Measurements from ENCODE around the gene CCDC85C.

CCDC85C gene

GRCh38 chr14:99572173-99572999, 31.6 kb downstream of the CCDC85C start:
- no peak for DNase-seq (ENCODE audit: low read depth in 2 of 2)

GRCh38 chr14:99571303-99571986, 32.6 kb downstream of the CCDC85C start:
- no peak for DNase-seq (ENCODE audit: low read depth in 2 of 2)

- DNase-seq (ENCODE audit: low read depth in 2 of 2) = no peak
These were observed 33.3 kb downstream of the CCDC85C start for GRCh38 chr14:99570544-99571302.

GRCh38 chr14:99569725-99570543, 34.1 kb downstream of the CCDC85C start:
- no peak for DNase-seq (ENCODE audit: low read depth in 2 of 2)

- no peak for DNase-seq (ENCODE audit: low read depth in 2 of 2)
These were observed 35.1 kb downstream of the CCDC85C start for GRCh38 chr14:99568567-99569560.

GRCh38 chr14:99566390-99567354, 37.3 kb downstream of the CCDC85C start:
- DNase-seq (ENCODE audit: low read depth in 2 of 2) = no peak

GRCh38 chr14:99566009-99566389, 38.0 kb downstream of the CCDC85C start:
- DNase-seq (ENCODE audit: low read depth in 2 of 2) = no peak

- no peak for DNase-seq (ENCODE audit: low read depth in 2 of 2)
These were observed 38.6 kb downstream of the CCDC85C start for GRCh38 chr14:99565383-99565782.

GRCh38 chr14:99564926-99565259, 39.1 kb downstream of the CCDC85C start:
- DNase-seq (ENCODE audit: low read depth in 2 of 2) = no peak

GRCh38 chr14:99564256-99564925, 39.6 kb downstream of the CCDC85C start:
- DNase-seq (ENCODE audit: low read depth in 2 of 2) = no peak

- no peak for DNase-seq (ENCODE audit: low read depth in 2 of 2)
These were observed 40.3 kb downstream of the CCDC85C start for GRCh38 chr14:99563749-99564129.

GRCh38 chr14:99562856-99563748, 40.9 kb downstream of the CCDC85C start:
- DNase-seq (ENCODE audit: low read depth in 2 of 2) = no peak

- DNase-seq (ENCODE audit: low read depth in 2 of 2) = no peak
These were observed 42.1 kb downstream of the CCDC85C start for GRCh38 chr14:99561864-99562263.

- no peak for DNase-seq (ENCODE audit: low read depth in 2 of 2)
These were observed 42.9 kb downstream of the CCDC85C start for GRCh38 chr14:99560922-99561683.

GRCh38 chr14:99560403-99560802, 43.6 kb downstream of the CCDC85C start:
- no peak for DNase-seq (ENCODE audit: low read depth in 2 of 2)

- no peak for DNase-seq (ENCODE audit: low read depth in 2 of 2)
These were observed 44.6 kb downstream of the CCDC85C start for GRCh38 chr14:99559286-99559990.

Measured in stimulated activated CD4-positive, alpha-beta T cell treated with anti-CD3 and anti-CD28 coated beads, Interleukin-1b, Interleukin-23, amount 100 ng/mL, for 4 hours (primary cell).